ENCODE measurements around the gene PLPP3. TPM values are rescaled to one million over a fixed set of nuclear protein-coding genes. Genes with fewer than 3 reads are reported as not detected.

PLPP3 gene
- total RNA-seq, 1 donor from 2014 or later = 33.5 TPM

- Mint-ChIP-seq H3K4me3 (ENCODE audit: unreplicated experiment) (no peak overlapping the region), H3K9me3 (ENCODE audit: unreplicated experiment) (no peaks in the 10 kb centered on the region), H3K27me3 (ENCODE audit: unreplicated experiment) (peaks cover 2% of the 10 kb centered on the region), H3K4me1 (ENCODE audit: unreplicated experiment) (peaks cover 19% of the 10 kb centered on the region), H3K27ac (ENCODE audit: unreplicated experiment) (peak overlapping the region; percentile 85), H3K36me3 (ENCODE audit: low read depth, unreplicated experiment) (no peaks in the 10 kb centered on the region)
- TF ChIP-seq, protein P1, sequence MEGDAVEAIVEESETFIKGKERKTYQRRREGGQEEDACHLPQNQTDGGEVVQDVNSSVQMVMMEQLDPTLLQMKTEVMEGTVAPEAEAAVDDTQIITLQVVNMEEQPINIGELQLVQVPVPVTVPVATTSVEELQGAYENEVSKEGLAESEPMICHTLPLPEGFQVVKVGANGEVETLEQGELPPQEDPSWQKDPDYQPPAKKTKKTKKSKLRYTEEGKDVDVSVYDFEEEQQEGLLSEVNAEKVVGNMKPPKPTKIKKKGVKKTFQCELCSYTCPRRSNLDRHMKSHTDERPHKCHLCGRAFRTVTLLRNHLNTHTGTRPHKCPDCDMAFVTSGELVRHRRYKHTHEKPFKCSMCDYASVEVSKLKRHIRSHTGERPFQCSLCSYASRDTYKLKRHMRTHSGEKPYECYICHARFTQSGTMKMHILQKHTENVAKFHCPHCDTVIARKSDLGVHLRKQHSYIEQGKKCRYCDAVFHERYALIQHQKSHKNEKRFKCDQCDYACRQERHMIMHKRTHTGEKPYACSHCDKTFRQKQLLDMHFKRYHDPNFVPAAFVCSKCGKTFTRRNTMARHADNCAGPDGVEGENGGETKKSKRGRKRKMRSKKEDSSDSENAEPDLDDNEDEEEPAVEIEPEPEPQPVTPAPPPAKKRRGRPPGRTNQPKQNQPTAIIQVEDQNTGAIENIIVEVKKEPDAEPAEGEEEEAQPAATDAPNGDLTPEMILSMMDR (IDR thresholded peaks at IDR 0.05; ENCODE audit: unreplicated experiment) = no peak
- DNase-seq (ENCODE audit: low spot score) = no peak
These were observed 29.1 kb downstream of the PLPP3 start for GRCh38 chr1:56550138-56550858.

DNA sequence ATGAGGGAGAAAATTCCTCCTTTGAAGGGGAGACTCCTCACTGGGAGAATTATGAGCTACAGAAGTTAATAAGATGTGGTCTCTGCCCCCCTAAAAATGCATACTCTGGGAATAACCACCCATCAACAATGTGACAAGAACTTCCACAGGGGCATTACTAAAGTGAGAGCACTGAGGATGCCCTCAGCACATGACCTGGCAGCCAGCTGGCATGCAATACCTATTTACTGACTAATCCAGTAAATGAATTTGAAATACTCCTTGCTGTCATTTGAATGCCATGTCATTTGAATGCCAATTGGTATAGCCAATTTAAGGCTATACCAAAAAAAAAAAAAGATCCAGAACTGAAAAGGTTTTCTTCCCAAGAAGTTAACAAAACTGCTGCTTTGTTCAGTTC lies 30.8 kb downstream of the PLPP3 start:
- H3K4me3 Mint-ChIP-seq (ENCODE audit: unreplicated experiment) = no peak overlapping the region
- H3K9me3 Mint-ChIP-seq (ENCODE audit: unreplicated experiment) = no peaks in the 10 kb centered on the region
- no peak for DNase-seq (ENCODE audit: low spot score)
- TF ChIP-seq, protein P1 (IDR thresholded peaks at IDR 0.05; ENCODE audit: unreplicated experiment) = no peak
- H3K27me3 Mint-ChIP-seq (ENCODE audit: unreplicated experiment) = peaks cover 2% of the 10 kb centered on the region
- H3K4me1 Mint-ChIP-seq (ENCODE audit: unreplicated experiment) = peaks cover 19% of the 10 kb centered on the region
- H3K36me3 Mint-ChIP-seq (ENCODE audit: low read depth, unreplicated experiment) = no peaks in the 10 kb centered on the region
- no peak overlapping the region for H3K27ac Mint-ChIP-seq (ENCODE audit: unreplicated experiment)

DNA sequence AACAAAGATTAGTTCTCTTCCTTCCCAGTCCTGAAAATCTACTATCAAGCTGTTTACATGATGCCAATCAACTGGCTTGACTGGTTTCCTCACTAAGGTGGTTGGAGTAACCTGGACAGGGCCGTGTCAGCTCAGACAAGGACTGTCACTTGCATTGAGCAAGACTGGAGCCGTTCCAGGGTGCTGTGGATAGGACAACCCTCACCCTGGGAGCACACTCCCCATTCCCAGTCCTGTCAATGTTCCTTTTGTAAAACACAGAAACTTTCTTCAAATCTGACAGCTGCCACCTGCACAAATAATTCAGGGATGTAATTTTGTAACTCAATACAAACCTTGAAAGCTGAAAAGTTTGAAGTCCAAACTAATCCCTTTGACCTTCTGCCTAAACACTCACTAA lies 31.4 kb downstream of the PLPP3 start:
- Mint-ChIP-seq H3K4me3 (ENCODE audit: unreplicated experiment) (no peak overlapping the region), H3K4me1 (ENCODE audit: unreplicated experiment) (peaks cover 19% of the 10 kb centered on the region), H3K27me3 (ENCODE audit: unreplicated experiment) (peaks cover 3% of the 10 kb centered on the region), H3K9me3 (ENCODE audit: unreplicated experiment) (no peaks in the 10 kb centered on the region), H3K27ac (ENCODE audit: unreplicated experiment) (no peak overlapping the region), H3K36me3 (ENCODE audit: low read depth, unreplicated experiment) (no peaks in the 10 kb centered on the region)
- TF ChIP-seq, protein P1 (IDR thresholded peaks at IDR 0.05; ENCODE audit: unreplicated experiment) = no peak
- DNase-seq (ENCODE audit: low spot score) = no peak

DNA sequence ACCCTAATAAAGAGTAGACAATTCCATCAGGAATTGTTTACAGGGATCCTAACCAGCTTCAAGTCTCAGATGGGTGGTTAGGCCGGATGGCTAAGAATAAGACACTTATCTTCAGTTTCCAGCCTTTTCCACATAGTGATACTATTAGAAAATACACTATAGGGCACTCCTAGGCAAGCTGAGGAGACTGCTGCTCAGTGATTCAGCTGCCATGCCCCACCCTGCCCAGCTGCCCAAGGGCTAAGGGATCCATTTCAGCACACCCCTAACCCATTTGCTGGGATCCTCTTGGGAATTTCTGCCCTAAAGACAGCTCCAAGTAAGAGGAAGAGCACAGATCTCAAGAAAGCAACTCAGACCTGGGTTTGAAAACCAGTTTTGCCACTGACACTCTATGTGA lies 31.9 kb downstream of the PLPP3 start:
- no peaks in the 10 kb centered on the region for H3K36me3 Mint-ChIP-seq (ENCODE audit: low read depth, unreplicated experiment)
- no peak for DNase-seq (ENCODE audit: low spot score)
- H3K27ac Mint-ChIP-seq (ENCODE audit: unreplicated experiment) = no peak overlapping the region
- H3K4me1 Mint-ChIP-seq (ENCODE audit: unreplicated experiment) = peaks cover 19% of the 10 kb centered on the region
- no peaks in the 10 kb centered on the region for H3K9me3 Mint-ChIP-seq (ENCODE audit: unreplicated experiment)
- TF ChIP-seq, protein P1 (IDR thresholded peaks at IDR 0.05; ENCODE audit: unreplicated experiment) = no peak
- peaks cover 3% of the 10 kb centered on the region for H3K27me3 Mint-ChIP-seq (ENCODE audit: unreplicated experiment)
- no peak overlapping the region for H3K4me3 Mint-ChIP-seq (ENCODE audit: unreplicated experiment)

GRCh38 chr1:56545711-56546110 lies 33.7 kb downstream of the PLPP3 start:
- Mint-ChIP-seq H3K4me1 (ENCODE audit: unreplicated experiment) (peaks cover 23% of the 10 kb centered on the region), H3K36me3 (ENCODE audit: low read depth, unreplicated experiment) (no peaks in the 10 kb centered on the region), H3K27me3 (ENCODE audit: unreplicated experiment) (peaks cover 2% of the 10 kb centered on the region), H3K4me3 (ENCODE audit: unreplicated experiment) (no peak overlapping the region), H3K9me3 (ENCODE audit: unreplicated experiment) (no peaks in the 10 kb centered on the region), H3K27ac (ENCODE audit: unreplicated experiment) (no peak overlapping the region)
- TF ChIP-seq, protein P1 (IDR thresholded peaks at IDR 0.05; ENCODE audit: unreplicated experiment) = no peak
- no peak for DNase-seq (ENCODE audit: low spot score)

All from endothelial cell (in vitro differentiated cells).